BLaER1 treated with 17β-estradiol and CSF1 and Interleukin-3, amounts not matched to agents 10 nM and 100 nM (cell line): Measurements from ENCODE around the gene COA7.
A peak's percentile ranks its signal among the peaks of the same experiment; 100 is the strongest.
"Not testable (repeated sequence)": the region's sequence is repeated elsewhere in the genome, so short reads cannot be mapped to it uniquely, and the experiment has no call there.

ENCODE experiments used
- H3K27ac ChIP-seq, 11 experiments: shearing (Covaris generic); formaldehyde crosslinking; 2 replicates each; pipeline ENCODE4 v1.8.1; 2022
- H3K27me3 ChIP-seq, 11 experiments: shearing (Covaris generic); formaldehyde crosslinking; 2 replicates each; pipeline ENCODE4 v1.8.1; 2022
- H3K36me3 ChIP-seq, 11 experiments: shearing (Covaris generic); formaldehyde crosslinking; 2 replicates each; pipeline ENCODE4 v1.8.1; 2022
- H3K4me1 ChIP-seq, 10 experiments: shearing (Covaris generic); formaldehyde crosslinking; 2 replicates each; pipeline ENCODE4 v1.8.1; 2022
- H3K4me2 ChIP-seq, 11 experiments: shearing (Covaris generic); formaldehyde crosslinking; 2 replicates each; pipeline ENCODE4 v1.8.1; 2022
- H3K4me3 ChIP-seq, 10 experiments: shearing (Covaris generic); formaldehyde crosslinking; 2 replicates each; pipeline ENCODE4 v1.8.1; 2022
- H3K9ac ChIP-seq, 11 experiments: shearing (Covaris generic); formaldehyde crosslinking; 2 replicates each; pipeline ENCODE4 v1.8.1; 2022
- H3K9me3 ChIP-seq, 11 experiments: shearing (Covaris generic); formaldehyde crosslinking; replicated peaks in 1 of 11; 2 replicates each; pipeline ENCODE4 v1.8.1; 2022
- H4K20me1 ChIP-seq, 11 experiments: shearing (Covaris generic); formaldehyde crosslinking; 2 replicates each; pipeline ENCODE4 v1.8.1; 2022
- Cebpa-rat ChIP-seq, 11 experiments: shearing (Covaris generic); IDR thresholded peaks; 2 replicates each; pipeline ENCODE4 v1.8.1; 2022

The COA7 gene

DNA sequence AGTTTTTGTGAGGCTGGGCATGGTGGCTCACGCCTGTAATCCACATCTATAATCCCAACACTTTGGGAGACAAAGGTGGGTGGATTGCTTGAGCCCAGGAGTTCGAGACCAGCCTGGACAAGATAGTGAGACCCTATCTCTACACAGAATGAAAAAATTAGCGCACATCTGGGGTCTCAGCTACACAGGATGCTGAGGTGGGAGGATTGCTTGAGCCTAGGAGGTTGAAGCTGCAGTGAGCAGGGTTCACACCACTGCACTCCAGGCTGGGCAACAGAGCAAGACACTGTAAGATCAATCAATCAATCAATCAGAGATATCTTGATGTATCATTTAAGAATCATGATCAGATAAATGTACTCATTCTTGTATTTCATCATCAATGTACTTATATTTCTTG is 35.2 kb upstream of the COA7 start:
- no peak overlapping the region for H3K4me2 ChIP-seq
- peaks cover 8 to 42% (median 23%) of the 10 kb centered on the region in 11 experiments; a peak in 21 of 22 replicates for H3K36me3 ChIP-seq
- H3K4me1 ChIP-seq, result peaks cover 15 to 30% (median 20%) of the 10 kb centered on the region in 10 experiments
- TF ChIP-seq Cebpa-rat (IDR thresholded peaks at IDR 0.05), result no peak
- H3K4me3 ChIP-seq, result no peak overlapping the region
- H3K9me3 ChIP-seq, result peaks cover 0 to 7% (median 0%) of the 10 kb centered on the region in 11 experiments; a peak in 2 of 22 replicates
- no peaks in the 10 kb centered on the region for H3K27me3 ChIP-seq
- H3K27ac ChIP-seq, result no peak overlapping the region
- H4K20me1 ChIP-seq, result peaks cover 7 to 86% (median 42%) of the 10 kb centered on the region in 11 experiments; a peak in 15 of 22 replicates
- no peak overlapping the region for H3K9ac ChIP-seq

DNA sequence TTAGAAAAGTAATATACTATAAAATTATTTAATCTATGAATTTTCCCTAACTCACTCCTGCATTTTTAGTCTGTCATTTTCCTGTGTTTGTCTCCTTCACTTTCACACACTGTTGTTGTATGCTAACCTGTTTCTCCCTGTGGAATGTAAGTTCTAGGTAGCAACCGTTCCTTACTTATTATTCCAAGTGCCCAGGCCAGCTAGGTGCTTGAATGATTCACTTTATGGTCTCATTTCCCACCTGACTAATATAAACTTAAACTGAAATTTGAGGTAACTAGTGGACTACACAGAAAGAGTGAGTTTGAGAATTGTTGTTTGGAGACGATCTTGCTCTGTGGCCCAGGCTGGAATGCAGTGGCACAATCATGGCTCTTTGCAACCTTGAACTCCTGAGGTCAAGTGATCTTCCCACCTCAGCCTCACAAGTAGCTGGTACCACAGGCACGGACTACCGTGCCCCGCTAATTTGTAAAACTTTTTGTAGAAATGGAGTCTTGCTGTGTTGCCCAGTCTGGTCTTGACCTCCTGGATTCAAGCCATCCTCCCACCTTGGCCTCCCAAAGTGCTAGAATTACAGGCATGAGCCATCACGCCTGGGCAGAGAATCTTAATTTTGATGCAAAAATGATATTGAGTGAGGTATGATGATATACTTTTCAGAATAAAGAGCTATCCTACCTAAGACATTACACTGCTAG is 30.0 kb upstream of the COA7 start:
- no peak overlapping the region for H3K27ac ChIP-seq
- H4K20me1 ChIP-seq, result peaks cover 16 to 51% (median 31%) of the 10 kb centered on the region in 11 experiments; a peak in 14 of 22 replicates
- H3K4me2 ChIP-seq, result peak overlapping the region; percentile 87 to 97 (median 91)
- no peak for TF ChIP-seq Cebpa-rat (IDR thresholded peaks at IDR 0.05)
- H3K27me3 ChIP-seq, result no peaks in the 10 kb centered on the region
- H3K4me1 ChIP-seq, result peaks cover 34 to 49% (median 40%) of the 10 kb centered on the region in 10 experiments
- peaks cover 8 to 27% (median 18%) of the 10 kb centered on the region in 11 experiments; a peak in 21 of 22 replicates for H3K36me3 ChIP-seq
- H3K9ac ChIP-seq, result peak overlapping the region in 8 of 11 experiments; percentile 83 to 94 (median 90); a peak in 11 of 22 replicates
- H3K9me3 ChIP-seq, result peaks cover 0 to 7% (median 0%) of the 10 kb centered on the region in 11 experiments; a peak in 2 of 22 replicates
- H3K4me3 ChIP-seq, result peak overlapping the region in 7 of 10 experiments; percentile 80 to 95 (median 87); a peak in 8 of 20 replicates

DNA sequence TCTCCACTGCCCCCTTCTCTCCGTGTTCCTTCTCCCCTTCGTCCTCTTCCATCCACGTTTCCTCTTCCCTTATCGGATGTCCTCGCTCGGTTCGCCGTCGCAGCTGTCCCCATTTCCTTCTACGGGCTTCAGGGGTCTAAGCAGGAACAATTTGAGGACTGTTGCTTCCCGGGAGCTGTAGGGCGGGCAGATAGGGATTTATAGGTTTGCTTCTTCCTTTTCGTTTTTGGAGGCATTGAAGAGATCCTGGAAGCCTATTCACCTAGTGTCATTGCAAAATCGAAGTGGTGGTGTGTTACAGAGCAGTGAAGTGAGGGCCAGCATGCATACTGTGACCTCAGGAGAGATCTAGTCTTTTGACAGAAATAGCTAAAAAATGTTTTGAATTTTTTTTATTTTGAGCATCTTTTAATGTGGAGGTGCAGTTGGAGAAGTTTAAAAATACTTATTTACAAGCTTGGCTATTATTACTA is 29.0 kb upstream of the COA7 start:
- Histone ChIP-seq H3K27me3 (no peaks in the 10 kb centered on the region), H3K36me3 (peaks cover 7 to 21% (median 13%) of the 10 kb centered on the region in 11 experiments; a peak in 21 of 22 replicates), H4K20me1 (peaks cover 16 to 51% (median 31%) of the 10 kb centered on the region in 11 experiments; a peak in 14 of 22 replicates), H3K9me3 (peaks cover 0 to 5% (median 0%) of the 10 kb centered on the region in 11 experiments; a peak in 2 of 22 replicates), H3K9ac (peak overlapping the region; percentile 83 to 94 (median 90)), H3K27ac (peak overlapping the region; percentile 74 to 90 (median 83)), H3K4me1 (peaks cover 27 to 45% (median 35%) of the 10 kb centered on the region in 10 experiments), H3K4me2 (peak overlapping the region; percentile 87 to 97 (median 91)), H3K4me3 (peak overlapping the region; percentile 78 to 95 (median 84))
- TF ChIP-seq Cebpa-rat (IDR thresholded peaks at IDR 0.05), result no peak

DNA sequence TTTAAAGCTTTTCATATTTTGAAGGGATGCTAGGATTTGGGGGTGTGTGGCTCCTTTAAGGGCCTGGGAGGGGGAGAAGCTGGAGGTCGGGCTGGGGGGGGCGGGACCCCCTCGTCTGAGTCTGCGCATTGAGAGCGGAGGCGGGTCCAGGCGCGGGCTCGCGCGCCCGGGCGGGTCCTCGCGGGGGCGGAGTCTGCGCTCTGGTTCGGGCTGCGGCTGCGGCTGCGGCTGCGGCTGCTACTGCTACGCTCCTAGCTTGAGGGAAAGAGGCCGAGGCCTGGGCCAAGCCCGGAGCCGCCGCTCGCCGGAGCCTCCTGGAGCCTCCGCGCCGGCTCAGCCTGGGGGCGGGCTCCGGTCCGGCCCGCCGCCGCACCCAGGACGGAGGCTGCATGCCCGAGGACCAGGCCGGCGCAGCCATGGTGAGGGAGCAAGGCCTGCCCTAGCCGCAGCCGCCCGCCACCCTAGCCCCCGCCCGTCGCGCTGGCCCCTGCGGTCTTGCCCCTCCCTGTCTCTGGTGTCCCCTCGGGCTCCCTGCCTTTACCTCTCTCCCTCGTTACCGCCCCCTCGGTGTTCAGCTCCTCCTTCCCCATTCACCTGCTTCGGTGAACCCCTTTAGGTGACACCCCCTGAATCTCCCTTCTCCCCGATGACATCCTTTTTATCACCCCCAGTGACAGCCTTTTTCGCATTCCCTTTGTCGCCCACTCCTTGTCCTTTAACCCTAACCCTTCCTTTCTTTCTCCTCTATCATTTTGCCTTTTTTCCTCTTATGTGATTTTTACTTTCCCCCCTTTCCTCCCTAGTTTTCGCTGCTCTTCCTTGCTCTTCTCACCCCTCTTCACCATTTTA is 28.3 kb upstream of the COA7 start, which contains the start of gene ZYG11B:
Gene ZYG11B (plus strand): TSS at position 189 of the 849 bp plus-strand sequence. CDS start 201 bp downstream, at position 390.
- Histone ChIP-seq H3K27me3 (no peaks in the 10 kb centered on the region), H3K4me1 (peaks cover 22 to 39% (median 29%) of the 10 kb centered on the region in 10 experiments), H3K9ac (peak within 1 kb of the TSS; percentile 83 to 94 (median 90)), H3K4me3 (peak within 1 kb of the TSS; percentile 78 to 95 (median 84)), H4K20me1 (peaks cover 16 to 46% (median 31%) of the 10 kb centered on the region in 11 experiments; a peak in 14 of 22 replicates), H3K27ac (peak within 1 kb of the TSS; percentile 74 to 90 (median 83)), H3K4me2 (peak within 1 kb of the TSS; percentile 87 to 97 (median 91)), H3K9me3 (no peaks in the 10 kb centered on the region), H3K36me3 (peaks cover under 1 to 14% (median 7%) of the 10 kb centered on the region in 11 experiments; a peak in 16 of 22 replicates)
- TF ChIP-seq Cebpa-rat (IDR thresholded peaks at IDR 0.05), result no peak

DNA sequence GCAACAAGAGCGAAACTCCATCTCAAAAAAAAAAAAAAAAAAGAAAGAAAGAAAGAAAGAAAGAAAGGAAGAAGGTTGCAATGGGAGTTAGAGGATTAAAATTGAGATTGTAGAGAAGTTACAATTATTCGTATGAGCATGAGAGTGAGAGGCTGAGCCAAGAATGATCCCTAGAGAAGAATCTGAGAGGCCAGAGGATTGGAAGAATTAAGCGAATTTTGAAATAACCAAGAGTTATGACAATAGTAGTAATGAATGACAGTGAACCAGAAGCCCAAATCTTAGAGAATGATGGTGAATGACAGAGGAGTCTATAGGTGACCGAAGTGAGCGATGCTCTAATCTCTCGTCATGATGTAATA is 27.7 kb upstream of the COA7 start:
- no peaks in the 10 kb centered on the region for H3K27me3 ChIP-seq
- H3K9me3 ChIP-seq, result no peaks in the 10 kb centered on the region
- no peak for TF ChIP-seq Cebpa-rat (IDR thresholded peaks at IDR 0.05)
- peak overlapping the region; percentile 40 to 95 (median 84); a peak in 18 of 20 replicates for H3K4me3 ChIP-seq
- H3K36me3 ChIP-seq, result peaks cover 0 to 8% (median 4%) of the 10 kb centered on the region in 11 experiments; a peak in 6 of 22 replicates
- H3K9ac ChIP-seq, result peak overlapping the region; percentile 9 to 92 (median 59); a peak in 15 of 22 replicates
- H3K4me1 ChIP-seq, result peaks cover 22 to 39% (median 29%) of the 10 kb centered on the region in 10 experiments
- H3K27ac ChIP-seq, result peak overlapping the region in 5 of 11 experiments; percentile 29 to 48 (median 44); a peak in 7 of 22 replicates
- peak overlapping the region; percentile 54 to 91 (median 74); a peak in 21 of 22 replicates for H3K4me2 ChIP-seq
- H4K20me1 ChIP-seq, result peaks cover 13 to 42% (median 29%) of the 10 kb centered on the region in 11 experiments; a peak in 14 of 22 replicates

DNA sequence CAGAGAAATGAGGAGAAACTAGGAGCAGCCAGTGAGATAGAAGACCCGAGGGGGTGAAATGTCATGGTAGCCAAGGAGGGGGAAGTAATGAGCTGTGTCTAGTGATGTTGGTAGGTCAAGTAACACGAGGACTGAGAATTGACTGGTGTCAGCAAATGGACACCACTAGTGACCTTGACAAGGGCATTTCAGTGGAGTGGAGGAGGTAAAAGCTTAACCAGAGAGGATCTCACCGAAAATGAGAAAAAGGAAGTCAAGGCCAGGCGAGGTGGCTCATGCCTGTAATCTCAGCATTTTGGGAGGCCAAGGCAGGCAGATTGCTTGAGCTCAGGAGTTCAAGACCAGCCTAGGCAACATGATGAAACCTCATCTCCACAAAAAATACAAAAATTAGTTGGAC is 25.1 kb upstream of the COA7 start:
- peaks cover 12 to 22% (median 18%) of the 10 kb centered on the region in 10 experiments for H3K4me1 ChIP-seq
- no peak for TF ChIP-seq Cebpa-rat (IDR thresholded peaks at IDR 0.05)
- H4K20me1 ChIP-seq, result peaks cover 0 to 16% (median 9%) of the 10 kb centered on the region in 11 experiments; a peak in 12 of 22 replicates
- no peaks in the 10 kb centered on the region for H3K27me3 ChIP-seq
- H3K27ac ChIP-seq, result no peak overlapping the region
- H3K9ac ChIP-seq, result no peak overlapping the region
- no peak overlapping the region for H3K4me3 ChIP-seq
- H3K36me3 ChIP-seq, result no peaks in the 10 kb centered on the region; a peak in 1 of 22 replicates
- no peaks in the 10 kb centered on the region for H3K9me3 ChIP-seq
- H3K4me2 ChIP-seq, result no peak overlapping the region

DNA sequence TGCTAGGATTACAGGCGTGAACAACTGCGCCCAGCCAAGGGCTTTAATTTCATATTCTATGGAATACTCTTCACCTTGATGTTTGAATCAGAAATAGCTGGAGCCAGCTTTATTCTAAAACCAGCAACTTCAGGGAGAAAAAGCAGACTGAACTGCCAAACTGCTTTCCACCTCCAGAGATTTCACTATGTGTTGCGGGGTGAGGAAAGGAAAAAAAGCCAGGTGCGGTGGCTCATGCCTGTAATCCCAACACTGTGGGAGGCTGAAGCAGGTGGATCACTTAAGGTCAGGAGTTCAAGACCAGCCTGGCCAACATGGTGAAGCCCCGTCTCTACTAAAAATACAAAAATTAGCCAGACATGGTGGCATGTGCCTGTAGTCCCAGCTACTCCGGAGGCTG is 17.1 kb upstream of the COA7 start:
- not testable (repeated sequence) for H3K4me3 ChIP-seq, H3K9me3 ChIP-seq, H3K4me1 ChIP-seq, H3K27ac ChIP-seq, H3K36me3 ChIP-seq, H3K4me2 ChIP-seq, H4K20me1 ChIP-seq, H3K9ac ChIP-seq, H3K27me3 ChIP-seq

DNA sequence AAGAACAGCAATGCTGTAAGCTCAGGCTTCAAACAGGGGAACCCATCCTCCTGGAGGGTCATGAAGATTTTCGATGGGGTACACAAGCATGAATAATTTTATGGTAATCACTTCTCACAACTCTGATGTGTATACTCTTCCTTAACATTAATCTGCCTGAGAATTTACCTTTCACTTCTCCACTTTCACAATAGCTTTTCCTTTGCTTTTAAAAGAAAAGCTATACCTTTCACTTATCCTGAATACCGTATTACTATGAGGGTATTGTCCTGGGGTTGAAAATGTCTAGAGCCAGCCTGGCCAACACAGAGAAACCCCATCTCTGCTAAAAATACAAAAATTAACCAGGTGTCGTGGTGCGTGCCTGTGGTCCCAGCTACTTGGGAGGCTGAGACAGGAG is 15.4 kb upstream of the COA7 start:
- no peak overlapping the region for H3K4me3 ChIP-seq
- no peak overlapping the region for H3K27ac ChIP-seq
- H3K36me3 ChIP-seq, result no peaks in the 10 kb centered on the region
- H3K4me2 ChIP-seq, result no peak overlapping the region
- H3K4me1 ChIP-seq, result peaks cover 0 to 7% (median 6%) of the 10 kb centered on the region in 10 experiments; a peak in 10 of 20 replicates
- TF ChIP-seq Cebpa-rat (IDR thresholded peaks at IDR 0.05), result no peak
- H4K20me1 ChIP-seq, result no peaks in the 10 kb centered on the region
- H3K9ac ChIP-seq, result no peak overlapping the region
- no peaks in the 10 kb centered on the region for H3K27me3 ChIP-seq
- H3K9me3 ChIP-seq, result peaks cover 0 to 5% (median 0%) of the 10 kb centered on the region in 11 experiments; a peak in 1 of 22 replicates
